Muscle of arm (tissue), 14 donors: Measurements from ENCODE around the gene EMID1. TPM values are rescaled to one million over a fixed set of nuclear protein-coding genes. Genes with fewer than 3 reads are reported as not detected.

Source experiments
- DNase-seq: peaks from one replicate; pipeline ENCODE4 v3.0.0-alpha.2; 2013
- long read RNA-seq, 11 donors: transcript quantifications; one replicate each; lab custom pipeline, GENCODE V29; 2026
- polyA plus RNA-seq, 12 donors: library from polyadenylated mRNA; unstranded; fragments of 120-200 nt; gene quantifications; one replicate each; pipeline ENCODE4 v1.2.1, GENCODE V29; 2013; ENCODE audit not compliant: insufficient read length in 12 of 12

Gene EMID1
- 10 to 100 TPM in 3 of 12 donors, 1 to 10 TPM in 8, not detected in 1; 4.9 to 18.2 (median 6.6) TPM for polyA plus RNA-seq
- long read RNA-seq, donor 1, partial matches to known transcripts: 11 of 15 reads
- long read RNA-seq, donor 1, other reads (novel, unspliced or antisense): 0 of 15 reads
- long read RNA-seq, donor 2: 0 reads
- long read RNA-seq, donor 3: 0 reads
- long read RNA-seq, donor 4, partial matches to known transcripts: 0 of 1 reads
- long read RNA-seq, donor 4, other reads (novel, unspliced or antisense): 0 of 1 reads
- long read RNA-seq, donor 5, partial matches to known transcripts: 25 of 33 reads
- long read RNA-seq, donor 5, other reads (novel, unspliced or antisense): 5 of 33 reads
- long read RNA-seq, donor 6, partial matches to known transcripts: 0 of 1 reads
- long read RNA-seq, donor 6, other reads (novel, unspliced or antisense): 0 of 1 reads
- long read RNA-seq, donor 7, partial matches to known transcripts: 0 of 2 reads
- long read RNA-seq, donor 7, other reads (novel, unspliced or antisense): 0 of 2 reads
- long read RNA-seq, donor 8, partial matches to known transcripts: 0 of 2 reads
- long read RNA-seq, donor 8, other reads (novel, unspliced or antisense): 0 of 2 reads
- long read RNA-seq, donor 9, partial matches to known transcripts: 5 of 5 reads
- long read RNA-seq, donor 9, other reads (novel, unspliced or antisense): 0 of 5 reads
- long read RNA-seq, donor 10, partial matches to known transcripts: 0 of 2 reads
- long read RNA-seq, donor 10, other reads (novel, unspliced or antisense): 0 of 2 reads
- long read RNA-seq, donor 11, partial matches to known transcripts: 0 of 2 reads
- long read RNA-seq, donor 11, other reads (novel, unspliced or antisense): 0 of 2 reads

DNA sequence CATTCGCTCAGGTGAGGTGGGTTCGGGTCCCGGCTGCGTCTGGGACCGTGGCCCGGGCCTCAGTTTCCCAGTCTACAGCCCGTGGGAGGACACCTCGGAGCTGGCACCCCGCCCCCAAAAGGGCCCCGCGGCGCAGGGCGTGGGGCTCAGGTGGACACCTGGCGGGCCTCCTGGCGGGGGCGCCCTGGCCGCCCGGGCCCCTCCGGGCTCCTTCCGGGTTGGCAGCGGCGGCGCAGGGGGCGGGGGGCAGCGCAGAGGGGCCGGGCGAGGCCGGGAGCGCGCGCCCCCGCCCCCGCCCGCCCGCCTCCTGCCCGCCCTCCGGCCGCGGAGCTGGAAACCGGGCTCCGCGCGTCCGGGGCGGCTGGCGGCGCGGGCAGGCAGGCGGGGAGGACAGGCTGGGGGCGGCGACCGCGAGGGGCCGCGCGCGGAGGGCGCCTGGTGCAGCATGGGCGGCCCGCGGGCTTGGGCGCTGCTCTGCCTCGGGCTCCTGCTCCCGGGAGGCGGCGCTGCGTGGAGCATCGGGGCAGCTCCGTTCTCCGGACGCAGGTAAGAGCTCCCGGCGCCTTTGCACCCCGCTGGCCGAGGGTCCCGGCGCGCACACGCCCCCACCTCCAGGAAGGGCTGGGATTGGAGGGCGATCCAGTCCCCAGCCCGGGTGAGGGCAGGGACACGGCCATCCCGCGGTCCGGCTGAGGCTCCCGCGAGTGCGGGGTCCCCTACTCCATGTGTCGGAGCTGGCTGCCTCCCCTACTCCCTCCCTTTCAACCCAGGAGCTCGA lies at the start of gene EMID1:
Gene EMID1, plus strand, starts transcription at position 303 of the 778 bp plus-strand sequence. Its CDS starts 143 bp downstream, at position 446.
- no peak for DNase-seq

GRCh38 chr22:29155966-29156365 lies 49.7 kb upstream of the EMID1 start:
- DNase-seq: no peak

GRCh38 chr22:29156507-29156906 lies 49.2 kb upstream of the EMID1 start:
- no peak for DNase-seq

- DNase-seq: no peak
Observed at GRCh38 chr22:29157759-29158535, 47.7 kb upstream of the EMID1 start.

- no peak for DNase-seq
Observed at GRCh38 chr22:29158546-29158945, 47.1 kb upstream of the EMID1 start.

DNA sequence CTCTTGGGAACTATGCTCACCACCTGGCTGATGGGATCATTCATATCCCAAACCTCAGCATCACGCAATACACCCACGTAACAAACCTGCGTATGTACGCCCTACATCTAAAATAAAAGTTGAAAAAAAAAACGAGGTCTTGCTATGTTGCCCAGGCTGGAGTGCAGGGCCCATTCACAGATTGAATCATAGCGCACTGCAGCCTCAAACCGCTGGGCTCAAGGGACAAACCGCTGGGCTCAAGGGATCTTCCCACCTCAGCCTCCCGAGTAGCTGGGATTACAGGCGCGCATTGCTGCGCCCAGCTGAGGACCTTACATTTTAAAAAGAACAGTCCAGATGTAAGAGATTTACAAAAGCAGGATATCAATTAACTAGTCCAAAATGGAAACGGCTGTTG lies 41.9 kb upstream of the EMID1 start:
- no peak for DNase-seq

DNA sequence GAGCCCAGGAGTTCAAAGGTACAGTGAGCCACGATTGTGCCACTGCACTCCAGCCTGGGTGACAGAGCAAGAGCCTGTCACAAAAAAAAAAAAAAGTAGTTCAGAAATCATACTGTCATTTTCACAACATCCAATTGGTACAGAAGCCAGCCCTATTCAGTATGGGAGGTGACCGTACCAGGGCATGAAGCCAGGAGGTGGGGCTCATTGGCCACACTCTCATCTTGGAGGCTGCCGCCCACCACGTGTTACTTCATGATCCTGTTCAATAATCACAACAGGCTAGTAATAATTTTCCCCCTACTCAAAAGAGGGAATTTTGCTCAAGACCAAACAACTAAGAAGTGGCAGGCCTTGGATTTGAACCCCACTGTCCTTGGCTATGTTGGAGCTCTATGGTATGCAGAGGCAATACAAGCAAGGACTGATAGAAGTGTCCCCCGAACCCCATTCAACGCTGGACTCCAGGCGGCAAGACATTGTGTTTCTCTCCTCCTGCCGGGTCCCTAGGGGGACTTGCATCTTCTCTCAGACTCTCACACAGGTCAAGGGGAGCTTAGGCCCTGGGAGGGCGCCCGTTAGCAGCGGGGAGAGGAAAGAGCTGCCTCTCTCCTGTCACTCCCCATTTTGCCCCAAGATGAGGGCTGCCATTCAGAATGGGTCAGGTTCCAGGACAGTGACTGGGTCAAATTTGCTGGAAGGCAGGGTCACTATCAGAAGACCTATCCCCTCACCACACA lies 40.2 kb upstream of the EMID1 start:
- no peak for DNase-seq

DNA sequence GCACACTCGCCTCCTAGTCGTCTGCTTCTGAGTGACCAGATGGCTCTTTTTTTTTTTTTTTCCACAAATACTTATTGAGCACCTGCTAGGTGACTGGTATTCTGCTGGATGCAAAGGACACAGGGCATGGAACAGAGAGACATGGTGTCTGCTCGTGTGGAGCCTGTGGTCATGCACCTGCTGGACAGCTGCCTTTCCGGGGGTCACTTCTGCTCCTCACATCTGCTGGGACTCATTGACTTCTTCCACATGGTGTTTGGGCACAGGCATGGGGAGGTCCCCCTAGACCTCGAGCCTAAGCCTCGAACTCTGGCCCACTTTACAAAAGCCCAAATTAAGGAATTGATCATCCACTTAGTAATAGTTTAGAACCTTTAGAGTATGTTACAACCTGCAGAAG lies 39.5 kb upstream of the EMID1 start:
- no peak for DNase-seq

- no peak for DNase-seq
Observed at GRCh38 chr22:29167032-29167911, 38.4 kb upstream of the EMID1 start.

DNA sequence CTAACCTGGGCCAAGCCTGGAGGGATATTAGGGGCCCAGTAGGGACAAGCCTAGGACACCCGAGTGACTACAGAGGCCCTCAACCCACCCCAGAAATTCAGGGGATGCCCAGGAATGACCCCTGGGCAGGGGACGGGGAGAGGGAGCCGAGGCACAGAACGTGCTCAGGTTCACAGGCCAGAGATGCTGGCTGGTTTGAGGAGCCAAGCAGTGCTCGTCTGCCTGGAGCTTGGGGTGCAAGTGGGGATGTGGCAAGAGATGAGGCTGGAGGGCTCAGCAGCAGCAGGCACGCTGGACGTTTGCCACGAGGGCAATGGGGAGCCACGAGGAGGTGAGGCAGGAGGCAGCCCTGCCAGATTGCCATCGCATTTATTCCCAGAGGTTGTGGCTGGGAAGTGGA lies 34.0 kb upstream of the EMID1 start:
- no peak for DNase-seq

GRCh38 chr22:29172216-29172615 lies 33.5 kb upstream of the EMID1 start:
- no peak for DNase-seq

- no peak for DNase-seq
Observed at GRCh38 chr22:29175312-29175835, 30.3 kb upstream of the EMID1 start.

- DNase-seq: no peak
Observed at GRCh38 chr22:29183971-29184848, 21.5 kb upstream of the EMID1 start.

DNA sequence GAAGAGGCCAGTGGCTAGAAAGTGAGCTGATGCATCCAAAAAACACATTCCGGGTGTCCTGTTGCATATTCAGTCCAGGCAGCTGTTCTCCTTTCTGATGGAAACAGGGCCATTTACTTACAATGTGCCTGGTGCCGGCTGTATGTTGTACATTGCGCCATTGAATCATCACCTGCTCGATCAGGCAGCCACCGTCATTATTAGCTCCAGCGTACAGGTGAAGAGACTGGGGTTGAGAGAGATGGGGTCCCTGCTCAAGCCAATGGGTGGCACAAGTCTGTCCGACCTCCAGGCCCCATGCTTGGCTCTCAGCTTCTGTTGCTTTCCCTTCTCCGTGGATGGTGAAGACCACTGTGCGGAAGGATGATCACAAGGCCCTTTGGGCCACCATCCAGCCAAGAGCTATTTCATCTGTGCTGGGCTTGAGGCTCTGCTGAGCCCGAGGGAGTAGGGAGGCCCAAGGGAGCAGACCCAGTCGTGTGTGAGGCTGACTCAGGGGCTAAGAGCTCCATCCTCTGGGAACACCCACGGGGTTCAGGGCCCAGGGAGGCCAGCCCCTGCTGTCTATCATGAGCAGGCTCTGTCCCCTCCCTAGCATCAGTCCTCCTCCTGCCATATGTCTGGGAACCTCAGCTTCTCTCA lies 20.7 kb upstream of the EMID1 start:
- no peak for DNase-seq

GRCh38 chr22:29186302-29186701 lies 19.4 kb upstream of the EMID1 start:
- DNase-seq: no peak

DNA sequence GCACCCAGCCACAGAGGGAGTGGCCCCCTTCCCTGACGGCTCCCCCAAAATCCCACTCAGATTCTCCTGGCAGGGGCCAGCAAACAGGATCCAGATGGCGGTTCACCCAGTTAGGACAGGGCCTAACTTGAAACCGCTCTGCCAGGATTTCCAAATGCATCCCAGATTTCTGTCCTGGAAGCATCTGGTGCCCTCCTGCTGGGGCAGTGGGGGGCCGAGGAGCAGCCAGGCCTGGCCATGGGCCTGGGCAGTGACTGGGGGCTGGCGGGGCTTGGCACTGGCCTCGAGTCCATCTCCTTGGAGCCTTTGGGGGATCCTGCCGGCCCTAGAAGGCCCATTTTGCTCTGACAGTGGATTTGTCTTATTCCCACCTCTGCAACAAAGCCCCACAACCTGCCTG lies 17.9 kb upstream of the EMID1 start:
- DNase-seq: no peak

GRCh38 chr22:29190051-29190450 lies 15.6 kb upstream of the EMID1 start:
- DNase-seq: no peak

GRCh38 chr22:29190918-29191317 lies 14.8 kb upstream of the EMID1 start:
- DNase-seq: no peak
